OCI-LY7 (cell line): Measurements from ENCODE around the gene FZD10. TPM values are rescaled to one million over a fixed set of nuclear protein-coding genes. Genes with fewer than 3 reads are reported as not detected.

Source experiments
- BruUV-seq: library from RNA; stranded (reverse); fragments of 400-500 nt; replicated peaks from 2 replicates; lab custom pipeline; 2021; lab: Mats Ljungman, UMichigan
- CTCF ChIA-PET: fragments of 300-600 bp; sonication (Branson Sonifier 250); formaldehyde crosslinking; loops from one replicate; lab custom pipeline; 2022; ENCODE audit warnings: antibody characterized with exemption; ENCODE audit not compliant: unreplicated experiment; lab: Charles Lee
- POLR2A ChIA-PET: fragments of 300-600 bp; sonication (Branson Sonifier 250); formaldehyde crosslinking; loops from one replicate; lab custom pipeline; 2022; ENCODE audit warnings: antibody characterized with exemption; lab: Charles Lee
- DNase-seq: peaks from one replicate; pipeline ENCODE4 v3.0.0-alpha.2; 2015; ENCODE audit warnings: low spot score
- H2AFZ ChIP-seq: fragments of 200-600 bp; sonication (generic), shearing (Covaris generic); 2 replicates; pipeline ENCODE4 v1.6.1; 2014; ENCODE audit warnings: mild to moderate bottlenecking, antibody characterized with exemption, low read length, moderate library complexity
- H3K27ac ChIP-seq: fragments of 200-600 bp; sonication (generic); 2 replicates; pipeline ENCODE4 v1.5.1; 2014; ENCODE audit warnings: mixed run types, low read depth, mild to moderate bottlenecking, moderate library complexity, low read length, inconsistent platforms; ENCODE audit not compliant: poor library complexity, severe bottlenecking
- H3K36me3 ChIP-seq: fragments of 200-600 bp; sonication (generic); 2 replicates; pipeline ENCODE4 v1.6.1; 2014; ENCODE audit warnings: mild to moderate bottlenecking, antibody characterized with exemption, low read length, moderate library complexity, mixed read lengths; ENCODE audit not compliant: insufficient read depth
- H3K4me1 ChIP-seq: fragments of 200-600 bp; sonication (generic); 2 replicates; pipeline ENCODE4 v1.5.1; 2014; ENCODE audit warnings: mild to moderate bottlenecking, low read length; ENCODE audit not compliant: insufficient read depth, poor library complexity, severe bottlenecking
- H3K4me2 ChIP-seq: fragments of 200-600 bp; sonication (generic); 2 replicates; pipeline ENCODE4 v1.6.1; 2014; ENCODE audit warnings: mild to moderate bottlenecking, low read length
- H3K4me3 ChIP-seq: fragments of 200-600 bp; sonication (generic); 2 replicates; pipeline ENCODE4 v1.5.1; 2014; ENCODE audit warnings: mild to moderate bottlenecking, low read depth, low read length; ENCODE audit not compliant: poor library complexity, severe bottlenecking
- H3K79me2 ChIP-seq: fragments of 200-600 bp; sonication (generic); 2 replicates; pipeline ENCODE4 v1.6.1; 2016; ENCODE audit warnings: low read depth, mild to moderate bottlenecking, low read length, moderate library complexity, mixed read lengths; ENCODE audit not compliant: insufficient read depth
- H3K9me2 ChIP-seq: fragments of 200-600 bp; sonication (generic); 2 replicates; pipeline ENCODE4 v1.6.1; 2016; ENCODE audit warnings: mild to moderate bottlenecking, low read length, mixed read lengths; ENCODE audit not compliant: insufficient read depth
- H3K9me3 ChIP-seq: fragments of 200-600 bp; sonication (generic); 2 replicates; pipeline ENCODE4 v1.6.1; 2014; ENCODE audit warnings: mild to moderate bottlenecking, mixed run types, low read length, mixed read lengths
- H4K20me1 ChIP-seq: fragments of 200-600 bp; sonication (generic); 2 replicates; pipeline ENCODE4 v1.6.1; 2014; ENCODE audit warnings: mild to moderate bottlenecking, antibody characterized with exemption, low read length, moderate library complexity, mixed read lengths; ENCODE audit not compliant: insufficient read depth
- EZH2phosphoT487 ChIP-seq: fragments of 200-600 bp; sonication (generic); IDR thresholded peaks from 2 replicates; pipeline ENCODE4 v1.6.1; 2018; ENCODE audit warnings: low read depth, borderline replicate concordance, mild to moderate bottlenecking, mixed run types, antibody characterized with exemption, low read length, moderate library complexity, mixed read lengths
- intact Hi-C: fragments of 100-400 bp; cut with micrococcal nuclease; formaldehyde crosslinking; loops from one replicate; pipeline ENCODE4 v1.10.0; 2022; ENCODE audit not compliant: unreplicated experiment
- total RNA-seq, 2 experiments: library from RNA; depleted of rRNA in 1 of 2; stranded (reverse); fragments of >200 nt in 1 of 2; shearing (Covaris generic) in 1 of 2; gene quantifications; 2 replicates each; pipeline ENCODE4 v1.2.3, GENCODE V29; 2014 to 2022
- TF ChIP-seq, protein P1 (sequence below): fragments of 200-600 bp; sonication (generic); conservative IDR thresholded peaks from 2 replicates; pipeline ENCODE4 v1.5.1; 2014; ENCODE audit warnings: mild to moderate bottlenecking, antibody characterized with exemption, low read length, moderate library complexity, mixed read lengths

FZD10 gene
- total RNA-seq, 2 experiments from 2014 or later: not detected

DNA sequence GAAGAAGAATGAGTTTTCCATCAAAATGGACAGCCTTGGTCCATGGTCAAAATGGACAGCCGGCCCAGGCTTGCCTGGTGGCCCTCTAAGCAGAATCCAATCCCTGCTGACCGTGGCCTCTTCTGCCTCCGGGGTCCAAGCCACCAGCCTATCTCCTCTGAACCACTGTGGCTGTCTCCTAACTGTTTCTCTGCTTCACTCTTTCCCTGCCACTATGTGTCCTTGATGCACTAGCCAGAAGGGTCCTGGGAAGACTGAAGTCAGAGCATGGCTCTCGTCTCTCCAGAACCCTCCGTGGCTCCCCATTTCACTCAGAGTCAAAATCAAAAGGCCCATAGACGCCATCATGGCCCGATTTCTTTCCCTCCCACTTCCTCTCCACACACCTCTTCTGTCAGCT is 8.5 kb upstream of the FZD10 start:
- Histone ChIP-seq H3K27ac (no peak overlapping the region), H4K20me1 (no peaks in the 10 kb centered on the region), H3K4me3 (no peak overlapping the region), H3K4me2 (no peak overlapping the region), H3K9me3 (no peaks in the 10 kb centered on the region), H3K9me2 (no peaks in the 10 kb centered on the region), H3K36me3 (no peaks in the 10 kb centered on the region), H3K4me1 (no peaks in the 10 kb centered on the region), H2AFZ (no peak overlapping the region), H3K79me2 (no peaks in the 10 kb centered on the region)
- intact Hi-C loops: no loop called here
- no peak for TF ChIP-seq EZH2phosphoT487
- TF ChIP-seq, protein P1, sequence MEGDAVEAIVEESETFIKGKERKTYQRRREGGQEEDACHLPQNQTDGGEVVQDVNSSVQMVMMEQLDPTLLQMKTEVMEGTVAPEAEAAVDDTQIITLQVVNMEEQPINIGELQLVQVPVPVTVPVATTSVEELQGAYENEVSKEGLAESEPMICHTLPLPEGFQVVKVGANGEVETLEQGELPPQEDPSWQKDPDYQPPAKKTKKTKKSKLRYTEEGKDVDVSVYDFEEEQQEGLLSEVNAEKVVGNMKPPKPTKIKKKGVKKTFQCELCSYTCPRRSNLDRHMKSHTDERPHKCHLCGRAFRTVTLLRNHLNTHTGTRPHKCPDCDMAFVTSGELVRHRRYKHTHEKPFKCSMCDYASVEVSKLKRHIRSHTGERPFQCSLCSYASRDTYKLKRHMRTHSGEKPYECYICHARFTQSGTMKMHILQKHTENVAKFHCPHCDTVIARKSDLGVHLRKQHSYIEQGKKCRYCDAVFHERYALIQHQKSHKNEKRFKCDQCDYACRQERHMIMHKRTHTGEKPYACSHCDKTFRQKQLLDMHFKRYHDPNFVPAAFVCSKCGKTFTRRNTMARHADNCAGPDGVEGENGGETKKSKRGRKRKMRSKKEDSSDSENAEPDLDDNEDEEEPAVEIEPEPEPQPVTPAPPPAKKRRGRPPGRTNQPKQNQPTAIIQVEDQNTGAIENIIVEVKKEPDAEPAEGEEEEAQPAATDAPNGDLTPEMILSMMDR: no peak
- ChIA-PET CTCF (no interaction called here), POLR2A (no interaction called here)
- no TSS peak for BruUV-seq
- DNase-seq: no peak

DNA sequence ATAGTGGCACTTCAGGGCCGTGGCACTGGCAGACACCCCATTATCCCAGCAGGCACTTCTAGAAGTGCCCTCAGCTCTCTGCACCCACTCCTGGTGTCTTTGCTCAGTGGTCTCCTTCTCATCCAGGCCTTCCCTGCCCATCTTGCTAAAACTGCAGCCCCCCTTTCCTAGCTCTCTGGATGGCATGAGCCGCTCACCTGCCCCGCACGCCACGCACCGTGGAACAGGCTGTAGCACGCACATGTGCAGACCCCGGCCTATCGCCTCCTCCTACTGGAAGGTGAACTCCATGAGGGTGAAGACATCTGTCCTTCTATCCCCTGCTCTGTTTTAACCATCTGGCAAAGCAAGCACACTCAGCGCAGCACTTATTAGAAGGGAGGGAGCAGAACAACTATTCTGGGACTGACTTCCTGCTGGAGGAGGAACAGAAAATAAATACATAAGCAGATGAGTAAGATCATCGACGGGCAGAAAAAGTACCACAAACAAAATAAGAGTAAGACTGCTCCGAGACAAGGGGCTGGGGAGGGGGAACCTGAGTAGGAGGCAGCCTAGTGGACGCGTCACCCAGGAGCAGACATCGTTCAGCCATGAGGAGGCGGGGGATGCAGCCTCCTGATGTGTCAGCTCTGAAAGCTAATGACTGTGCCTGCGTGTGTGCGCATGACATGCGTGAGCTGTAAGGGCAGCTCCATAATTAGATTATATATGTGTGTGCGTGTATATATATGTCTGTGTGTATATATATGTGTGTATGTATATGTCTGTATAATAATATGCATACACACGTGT is 7.8 kb upstream of the FZD10 start:
- no peak for TF ChIP-seq EZH2phosphoT487
- TF ChIP-seq, protein P1: no peak
- CTCF ChIA-PET: no interaction called here
- DNase-seq: no peak
- no peak overlapping the region for H2AFZ ChIP-seq
- H3K4me3 ChIP-seq: no peak overlapping the region
- H3K4me1 ChIP-seq: no peaks in the 10 kb centered on the region
- no peak overlapping the region for H3K27ac ChIP-seq
- no peaks in the 10 kb centered on the region for H3K9me2 ChIP-seq
- POLR2A ChIA-PET: no interaction called here
- no peaks in the 10 kb centered on the region for H3K36me3 ChIP-seq
- no TSS peak for BruUV-seq
- intact Hi-C loops: no loop called here
- no peaks in the 10 kb centered on the region for H3K79me2 ChIP-seq
- no peak overlapping the region for H3K4me2 ChIP-seq
- no peaks in the 10 kb centered on the region for H4K20me1 ChIP-seq
- H3K9me3 ChIP-seq: no peaks in the 10 kb centered on the region

DNA sequence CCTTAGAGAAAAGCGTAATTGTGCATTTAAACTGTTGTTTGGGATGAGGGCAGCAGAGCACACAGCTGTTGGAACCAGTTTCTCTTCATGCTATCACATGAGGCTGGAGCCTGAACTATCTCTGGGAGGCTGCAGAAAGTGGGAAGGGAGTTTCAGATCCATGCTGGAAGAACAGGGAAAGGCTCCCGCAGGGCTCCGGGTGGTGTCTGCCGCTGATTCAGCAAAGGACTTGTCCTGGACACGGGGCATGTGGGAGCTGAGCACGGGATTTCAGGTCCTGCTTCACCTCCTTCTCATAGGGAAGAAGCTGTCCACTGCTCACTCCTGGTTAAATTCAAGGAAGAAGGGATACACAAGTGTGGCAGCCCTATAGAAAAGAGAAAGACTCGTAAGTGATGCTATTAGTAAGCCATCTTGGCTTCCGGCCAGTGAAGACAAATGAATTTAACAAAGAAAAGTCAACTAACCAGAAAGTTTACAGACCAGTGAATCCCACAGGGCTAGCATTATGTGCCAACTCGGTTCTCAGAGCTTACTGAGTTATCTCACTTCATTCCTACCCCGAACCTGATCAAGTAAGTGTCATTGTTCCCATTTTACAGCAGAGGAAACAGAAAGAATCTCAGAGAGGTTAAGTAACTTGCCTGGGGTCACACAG is 6.7 kb upstream of the FZD10 start:
- no peak for DNase-seq
- no peaks in the 10 kb centered on the region for H3K9me3 ChIP-seq
- H3K4me1 ChIP-seq: no peaks in the 10 kb centered on the region
- no peaks in the 10 kb centered on the region for H3K9me2 ChIP-seq
- BruUV-seq: no TSS peak
- H3K4me3 ChIP-seq: no peak overlapping the region
- H3K27ac ChIP-seq: no peak overlapping the region
- no peaks in the 10 kb centered on the region for H3K36me3 ChIP-seq
- no peak for TF ChIP-seq EZH2phosphoT487
- TF ChIP-seq, protein P1: no peak
- H4K20me1 ChIP-seq: no peaks in the 10 kb centered on the region
- no peak overlapping the region for H2AFZ ChIP-seq
- no peaks in the 10 kb centered on the region for H3K79me2 ChIP-seq
- no peak overlapping the region for H3K4me2 ChIP-seq
- intact Hi-C loops: no loop called here
- CTCF ChIA-PET: no interaction called here
- POLR2A ChIA-PET: no interaction called here
